NCI-H2081 (cell line): ENCODE measurements around the gene RIT2.
A peak's percentile ranks its signal among the peaks of the same experiment; 100 is the strongest.

Experiments
- DNase-seq, 2 experiments: peaks; one replicate each; lab custom pipeline; 2025; lab: John Stamatoyannopoulos, UW

The RIT2 gene

GRCh38 chr18:43115076-43115921, at the start of gene RIT2:
Gene RIT2 (minus strand): TSS chr18:43115685.
- no peak for DNase-seq

GRCh38 chr18:43161528-43161927, 46.0 kb upstream of the RIT2 start:
- DNase-seq, result no peak

GRCh38 chr18:43160509-43160908, 45.0 kb upstream of the RIT2 start:
- no peak for DNase-seq

GRCh38 chr18:43159926-43160325, 44.4 kb upstream of the RIT2 start:
- no peak for DNase-seq

GRCh38 chr18:43159086-43159770, 43.7 kb upstream of the RIT2 start:
- peak; percentile 4 to 32 for DNase-seq

GRCh38 chr18:43158381-43158780, 42.9 kb upstream of the RIT2 start:
- no peak for DNase-seq

- DNase-seq, result no peak
Measured at GRCh38 chr18:43155842-43156241, 40.4 kb upstream of the RIT2 start.

- DNase-seq, result no peak
Measured at GRCh38 chr18:43148231-43148630, 32.7 kb upstream of the RIT2 start.

GRCh38 chr18:43141208-43141607, 25.7 kb upstream of the RIT2 start:
- DNase-seq, result no peak

- no peak for DNase-seq
Measured at GRCh38 chr18:43139288-43139946, 23.9 kb upstream of the RIT2 start.

GRCh38 chr18:43134876-43135275, 19.4 kb upstream of the RIT2 start:
- no peak for DNase-seq

GRCh38 chr18:43130716-43131260, 15.3 kb upstream of the RIT2 start:
- no peak for DNase-seq

- no peak for DNase-seq
Measured at GRCh38 chr18:43129946-43130524, 14.6 kb upstream of the RIT2 start.

GRCh38 chr18:43125471-43125870, 10.0 kb upstream of the RIT2 start:
- no peak for DNase-seq

GRCh38 chr18:43122955-43123354, 7.5 kb upstream of the RIT2 start:
- DNase-seq, result no peak

- no peak for DNase-seq
Measured at GRCh38 chr18:43116699-43117294, 1.3 kb upstream of the RIT2 start.

- DNase-seq, result no peak
Measured at GRCh38 chr18:43113220-43113895, 2.1 kb downstream of the RIT2 start.

- no peak for DNase-seq
Measured at GRCh38 chr18:43108882-43109281, 6.6 kb downstream of the RIT2 start.

GRCh38 chr18:43108469-43108868, 7.0 kb downstream of the RIT2 start:
- DNase-seq, result no peak

GRCh38 chr18:43093646-43094045, 21.8 kb downstream of the RIT2 start:
- DNase-seq, result no peak

GRCh38 chr18:43092539-43092938, 22.9 kb downstream of the RIT2 start:
- DNase-seq, result no peak
